ENCODE measurements around the gene MYL4.
A peak's percentile ranks its signal among the peaks of the same experiment; 100 is the strongest.

The MYL4 gene

GRCh38 chr17:47235923-47236322 is 26.8 kb downstream of the MYL4 start:
- no peak overlapping the region for H3K4me3 ChIP-seq

GRCh38 chr17:47237841-47238240 is 28.7 kb downstream of the MYL4 start:
- Histone ChIP-seq H3K27ac (peak overlapping the region in 2 of 21 experiments; percentile 36 to 95), H3K4me3 (no peak overlapping the region)

More at GRCh38 chr17:47235923-47236322, 26.8 kb downstream of the MYL4 start:
- no peak overlapping the region for H3K27ac ChIP-seq

- Histone ChIP-seq H3K27ac (peak overlapping the region in 3 of 21 experiments; percentile 29 to 95 (median 58)), H3K4me3 (no peak overlapping the region)
Measured at GRCh38 chr17:47238321-47239010, 29.3 kb downstream of the MYL4 start.

- H3K4me3 ChIP-seq: no peak overlapping the region
- peak overlapping the region in 17 of 21 experiments; percentile 6 to 95 (median 69) for H3K27ac ChIP-seq
Measured at GRCh38 chr17:47239619-47239966, 30.4 kb downstream of the MYL4 start.

- Histone ChIP-seq H3K27ac (peak overlapping the region in 17 of 21 experiments; percentile 6 to 95 (median 69)), H3K4me3 (no peak overlapping the region)
Measured at GRCh38 chr17:47239967-47240651, 31.0 kb downstream of the MYL4 start.

- Histone ChIP-seq H3K27ac (peak overlapping the region in 9 of 21 experiments; percentile 17 to 95 (median 72)), H3K4me3 (no peak overlapping the region)
Measured at GRCh38 chr17:47240806-47241205, 31.7 kb downstream of the MYL4 start.

- no peak overlapping the region for H3K4me3 ChIP-seq
Measured at GRCh38 chr17:47242648-47243047, 33.5 kb downstream of the MYL4 start.

GRCh38 chr17:47243737-47244598 is 34.8 kb downstream of the MYL4 start:
- H3K4me3 ChIP-seq: no peak overlapping the region
- H3K27ac ChIP-seq: no peak overlapping the region

More at GRCh38 chr17:47242648-47243047, 33.5 kb downstream of the MYL4 start:
- no peak overlapping the region for H3K27ac ChIP-seq

- no peak overlapping the region for H3K27ac ChIP-seq
- no peak overlapping the region for H3K4me3 ChIP-seq
Measured at GRCh38 chr17:47244697-47245096, 35.5 kb downstream of the MYL4 start.

- Histone ChIP-seq H3K4me3 (no peak overlapping the region), H3K27ac (no peak overlapping the region)
Measured at GRCh38 chr17:47246120-47246519, 37.0 kb downstream of the MYL4 start.

GRCh38 chr17:47250855-47251254 is 41.7 kb downstream of the MYL4 start:
- H3K27ac ChIP-seq: no peak overlapping the region
- no peak overlapping the region for H3K4me3 ChIP-seq

GRCh38 chr17:47251421-47251940 is 42.3 kb downstream of the MYL4 start:
- no peak overlapping the region for H3K4me3 ChIP-seq
- no peak overlapping the region for H3K27ac ChIP-seq

- no peak overlapping the region for H3K27ac ChIP-seq
Measured at GRCh38 chr17:47252209-47252608, 43.1 kb downstream of the MYL4 start.

GRCh38 chr17:47252766-47253512 is 43.8 kb downstream of the MYL4 start:
- Histone ChIP-seq H3K4me3 (peak overlapping the region in 6 of 7 experiments; percentile 39 to 63 (median 54)), H3K27ac (peak overlapping the region in 10 of 21 experiments; percentile 26 to 87 (median 68))

More at GRCh38 chr17:47252209-47252608, 43.1 kb downstream of the MYL4 start:
- H3K4me3 ChIP-seq: no peak overlapping the region

- peak within 1 kb of the TSS in 14 of 21 experiments; percentile 2 to 87 (median 68) for H3K27ac ChIP-seq
- H3K4me3 ChIP-seq: peak within 1 kb of the TSS; percentile 39 to 63 (median 54)
Measured at GRCh38 chr17:47253541-47254402, 44.6 kb downstream of the MYL4 start, which contains the start of gene ITGB3. TSS of gene ITGB3 (plus strand) at chr17:47253827. CDS start at chr17:47253862, 35 bp downstream.

GRCh38 chr17:47254403-47254943 is 45.3 kb downstream of the MYL4 start:
- peak overlapping the region in 11 of 21 experiments; percentile 2 to 87 (median 69) for H3K27ac ChIP-seq

GRCh38 chr17:47257651-47258339 is 48.6 kb downstream of the MYL4 start:
- no peak overlapping the region for H3K4me3 ChIP-seq

More at GRCh38 chr17:47254403-47254943, 45.3 kb downstream of the MYL4 start:
- peak overlapping the region; percentile 39 to 63 (median 54) for H3K4me3 ChIP-seq

More at GRCh38 chr17:47257651-47258339, 48.6 kb downstream of the MYL4 start:
- H3K27ac ChIP-seq: peak overlapping the region in 5 of 21 experiments; percentile 22 to 52 (median 35)
